NCI-H2171 (cell line): ENCODE data around the gene POLN.
"Not testable (repeated sequence)": the region's sequence is repeated elsewhere in the genome, so short reads cannot be mapped to it uniquely, and the experiment has no call there.

Experiments used
- DNase-seq: peaks from one replicate; lab custom pipeline; 2025; lab: John Stamatoyannopoulos, UW

The POLN gene

DNA sequence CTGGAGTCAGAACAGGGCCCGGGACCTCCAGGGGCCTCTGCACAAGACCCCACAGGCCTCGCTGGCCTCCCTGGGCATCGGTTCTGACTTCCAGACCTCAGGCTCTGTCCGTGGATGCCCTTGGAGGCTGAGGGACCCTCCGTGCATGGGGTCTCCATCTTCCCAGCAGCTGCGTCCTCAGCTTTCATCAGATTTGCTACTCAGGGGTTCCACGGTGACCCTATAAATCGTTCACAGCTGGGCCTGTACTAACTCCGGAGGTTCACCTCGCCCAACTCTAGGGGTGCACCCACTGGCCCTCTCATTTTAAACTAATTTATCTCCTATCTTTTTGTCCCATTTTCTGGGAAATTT lies 33.1 kb upstream of the POLN start:
- DNase-seq: not testable (repeated sequence)

DNA sequence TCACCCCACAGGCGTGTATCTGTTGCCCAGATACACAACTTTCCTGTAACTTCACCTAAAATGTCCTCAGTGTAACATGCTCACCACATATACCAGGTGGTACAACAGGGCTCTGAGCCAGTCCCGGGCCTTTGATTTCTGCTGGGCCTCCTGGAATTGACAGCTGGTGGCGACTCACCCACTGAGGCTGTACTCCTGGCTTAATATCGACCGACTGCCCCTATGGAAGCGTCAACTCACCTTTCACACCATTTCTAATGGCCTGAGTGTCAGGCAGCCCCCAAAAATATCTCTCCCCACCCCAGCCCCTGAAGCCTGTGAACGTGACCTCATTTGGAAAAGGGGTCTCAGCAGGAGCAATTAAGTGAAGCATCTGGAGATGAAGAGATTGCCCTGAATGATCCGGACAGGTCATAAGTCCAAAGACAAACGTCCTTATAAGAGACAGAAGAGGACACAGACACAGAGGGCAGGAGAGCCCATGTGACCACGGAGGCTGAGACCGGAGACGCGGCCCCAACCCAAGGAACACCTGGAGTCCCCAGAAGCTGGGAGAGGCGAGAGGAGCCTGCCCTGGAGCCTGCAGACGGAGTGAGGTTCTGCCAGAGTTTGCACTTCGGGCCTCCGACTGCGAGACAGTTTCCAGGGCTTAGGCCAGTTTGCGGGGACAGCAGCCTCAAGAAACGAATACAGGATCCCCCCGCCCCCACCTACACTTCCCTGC lies 32.6 kb upstream of the POLN start:
- no peak for DNase-seq

DNA sequence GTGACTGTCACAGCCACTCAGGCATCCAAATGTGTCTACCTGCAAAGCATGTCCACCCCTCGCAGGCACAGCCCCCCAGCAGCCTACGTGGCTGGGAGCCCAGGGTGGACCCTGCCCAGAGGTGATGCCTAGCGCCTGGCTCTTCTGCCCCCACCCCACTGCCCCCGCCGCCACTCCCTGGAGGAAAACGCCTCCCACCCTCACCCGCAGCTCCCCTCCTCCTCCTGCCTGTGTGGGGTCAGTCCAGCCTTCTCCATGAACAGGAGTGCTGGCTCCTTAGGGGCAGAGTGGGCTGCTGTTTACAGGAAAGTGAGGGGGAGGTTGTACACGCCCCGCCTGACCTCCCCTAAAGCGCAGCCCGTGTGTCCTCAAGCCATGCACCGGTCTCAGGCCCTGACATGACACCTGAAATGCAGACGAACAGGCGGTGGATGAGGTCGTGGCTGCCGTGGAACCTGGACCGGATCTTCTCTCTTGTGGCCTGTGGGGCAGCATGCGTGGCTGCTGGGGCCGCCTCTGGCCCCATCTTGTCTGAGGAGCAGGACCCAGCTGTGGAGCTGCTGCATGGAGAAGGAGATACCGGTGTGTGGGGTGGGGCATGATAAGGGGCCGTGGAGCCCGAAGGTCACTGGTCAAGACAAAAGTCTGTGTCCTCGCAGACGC lies 31.9 kb upstream of the POLN start:
- no peak for DNase-seq

DNA sequence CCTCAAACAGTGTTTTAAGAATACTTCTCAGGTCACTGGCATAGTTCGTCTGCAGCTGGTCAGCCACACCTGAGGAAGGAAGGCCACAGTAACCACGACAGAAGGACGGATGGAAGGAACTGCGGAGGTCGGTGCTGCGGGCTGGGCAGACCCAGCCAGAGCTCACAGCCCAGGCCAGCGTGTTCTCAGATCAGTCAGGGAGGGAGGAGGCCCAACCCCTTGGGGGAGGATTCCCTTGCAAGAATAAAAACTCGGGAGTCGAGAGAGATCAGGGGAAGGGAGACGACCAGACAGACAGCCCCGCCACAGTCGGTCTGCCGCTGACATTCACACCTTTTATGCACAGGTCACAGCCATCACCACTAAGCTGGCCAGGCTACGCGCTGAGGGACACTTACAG lies 31.3 kb upstream of the POLN start:
- no peak for DNase-seq

DNA sequence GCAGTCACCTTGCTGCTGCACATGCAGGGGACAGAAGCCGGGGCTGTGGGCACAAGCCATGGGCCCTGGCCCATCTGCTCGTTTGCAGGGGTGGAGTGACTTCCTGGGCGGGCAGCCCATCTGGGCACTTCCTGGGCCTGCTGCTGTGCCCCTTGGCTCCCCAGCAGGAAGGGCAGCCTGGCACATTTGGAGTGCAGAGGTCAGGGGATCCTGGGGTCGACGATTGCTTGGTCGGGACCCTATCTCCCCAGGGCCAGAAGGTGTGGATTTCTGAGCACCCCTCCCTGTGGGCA lies 30.9 kb upstream of the POLN start:
- no peak for DNase-seq

DNA sequence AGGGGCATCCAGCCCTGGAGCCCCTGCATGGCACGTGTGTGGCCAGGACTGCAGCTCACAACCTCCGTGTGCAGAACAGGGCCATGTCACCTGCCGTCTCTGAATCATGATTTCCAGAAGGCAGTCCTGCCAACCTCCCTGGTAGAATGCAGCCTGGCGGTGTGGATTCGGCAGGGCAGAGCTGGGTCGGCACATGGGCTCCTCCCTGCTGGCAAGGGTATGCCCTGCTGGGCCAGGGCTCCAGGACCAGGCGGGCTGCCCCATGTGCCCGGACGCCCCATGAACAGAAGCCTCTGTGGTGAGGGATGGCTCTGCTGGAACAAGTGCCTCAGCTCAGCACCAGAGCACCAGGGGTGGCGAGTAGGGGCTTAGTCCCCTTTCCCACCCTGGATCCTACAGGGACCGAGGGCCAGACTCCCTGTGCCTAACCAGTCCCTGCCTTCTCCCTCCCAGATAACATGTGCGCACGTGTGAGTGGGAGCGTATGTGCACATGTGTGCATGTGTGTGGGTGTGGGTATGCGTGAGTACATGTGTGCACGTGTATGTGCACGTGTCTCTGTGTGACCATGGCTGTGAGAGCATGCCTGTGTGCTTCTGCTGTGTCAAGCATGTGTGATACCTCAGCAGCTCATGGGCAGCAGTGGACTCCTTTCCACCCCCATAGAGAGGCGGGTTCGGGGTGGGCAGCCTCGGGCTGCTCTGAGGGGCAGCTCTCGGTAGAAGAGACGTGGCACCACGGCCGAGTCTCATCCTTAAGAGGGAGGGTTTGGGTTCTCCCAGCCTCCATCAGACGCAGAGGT lies 30.3 kb upstream of the POLN start:
- DNase-seq: no peak

DNA sequence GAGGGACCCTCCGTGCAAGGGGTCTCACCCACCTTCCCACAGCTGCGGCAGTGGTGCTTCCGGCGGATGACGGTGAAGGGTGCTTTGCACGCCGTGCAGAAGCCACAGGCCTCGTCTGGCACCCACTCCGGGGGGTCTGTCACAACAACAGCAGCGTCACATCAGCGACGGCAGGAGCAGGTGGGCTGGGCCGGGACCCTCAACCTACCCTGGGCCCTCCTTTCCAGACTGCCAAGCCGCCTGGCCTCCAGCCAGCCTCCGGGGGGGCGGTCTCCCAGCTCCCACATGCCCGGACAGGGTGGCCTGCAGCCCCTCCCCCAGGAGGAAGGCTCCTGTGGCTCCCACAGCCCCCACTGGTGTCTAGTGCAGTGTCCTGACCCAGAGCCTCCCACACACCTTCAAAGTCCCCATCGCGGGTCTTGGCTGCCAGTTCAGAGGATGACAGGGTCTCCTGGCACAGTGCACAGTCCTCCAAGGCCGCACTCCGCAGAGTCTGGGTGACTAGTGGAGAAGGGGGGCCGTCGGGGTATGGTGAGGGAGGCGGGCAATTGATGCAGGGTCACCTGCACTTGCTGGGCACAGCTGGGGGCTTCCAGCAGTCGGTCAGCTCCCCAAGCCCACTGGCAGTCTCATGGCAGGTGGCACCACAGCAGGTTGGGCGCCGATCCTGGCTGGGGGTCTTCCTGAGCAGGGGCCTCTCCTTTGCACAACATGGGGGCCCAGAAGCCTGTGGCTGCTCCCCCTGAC lies 29.5 kb upstream of the POLN start:
- DNase-seq: no peak

DNA sequence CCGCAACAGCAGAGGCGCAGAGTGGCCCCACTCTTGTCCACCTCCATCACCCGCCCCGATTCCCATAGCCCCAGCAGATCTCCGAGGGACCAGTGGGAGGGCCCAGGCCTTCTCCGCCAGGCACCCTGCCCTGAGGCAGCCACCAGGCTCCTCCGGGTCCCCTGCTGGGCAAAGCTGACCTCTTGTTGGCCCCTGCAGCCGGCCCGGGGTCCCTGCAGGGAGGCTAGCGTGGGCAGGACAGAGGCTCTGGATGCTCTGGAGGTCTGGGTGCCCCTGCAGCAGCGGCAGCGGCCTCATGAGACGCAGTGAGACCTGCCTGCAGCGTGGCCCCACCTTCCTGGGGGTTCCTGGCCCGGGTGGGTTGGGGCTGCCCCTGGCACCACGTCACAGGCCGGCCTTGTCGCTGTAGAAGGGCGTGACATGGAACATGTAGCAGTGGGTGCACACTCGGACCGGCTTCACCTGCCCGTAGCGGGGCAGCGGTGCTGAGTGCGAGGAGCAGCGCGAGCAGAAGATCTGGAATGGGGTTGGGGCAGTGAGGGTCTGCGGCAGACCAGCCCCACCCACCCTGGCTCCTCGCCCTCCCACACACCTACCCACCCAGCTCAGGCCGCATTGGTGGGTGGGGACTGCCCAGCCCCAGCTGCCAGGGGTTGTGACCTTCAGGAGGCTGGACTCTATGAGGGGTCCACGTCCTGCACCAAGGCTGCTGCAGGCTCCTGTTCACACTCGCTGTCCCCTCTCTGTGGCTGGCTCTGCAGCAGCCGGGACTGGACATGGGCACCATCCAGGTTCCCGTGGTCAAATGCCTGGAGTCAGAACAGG lies 28.6 kb upstream of the POLN start:
- no peak for DNase-seq

DNA sequence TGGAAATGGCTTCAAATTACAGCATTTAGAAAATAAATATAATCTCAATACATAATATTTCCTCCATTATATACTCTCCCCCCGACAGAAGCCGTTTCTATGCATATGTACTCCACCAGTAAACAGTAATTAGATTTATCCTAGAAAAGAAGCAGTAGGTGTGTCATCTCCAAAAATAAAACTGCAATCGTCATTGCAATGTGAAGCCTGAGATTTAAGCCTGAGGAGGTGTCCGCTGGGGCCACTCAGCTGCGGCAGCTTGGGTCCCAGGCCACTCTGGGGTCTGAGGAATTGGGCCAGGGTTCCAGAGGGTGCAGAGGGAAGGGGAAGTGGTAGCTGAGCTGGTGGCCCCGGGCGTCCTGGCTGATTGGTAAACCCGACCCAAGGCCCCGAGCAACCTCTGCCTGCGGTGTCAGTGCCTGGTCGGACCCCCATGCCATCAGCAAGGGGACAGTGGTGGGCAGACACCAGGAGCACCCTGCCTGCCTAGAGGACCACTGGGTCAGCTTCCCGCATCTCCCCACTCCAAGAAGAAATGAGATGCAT lies 27.8 kb upstream of the POLN start:
- no peak for DNase-seq

DNA sequence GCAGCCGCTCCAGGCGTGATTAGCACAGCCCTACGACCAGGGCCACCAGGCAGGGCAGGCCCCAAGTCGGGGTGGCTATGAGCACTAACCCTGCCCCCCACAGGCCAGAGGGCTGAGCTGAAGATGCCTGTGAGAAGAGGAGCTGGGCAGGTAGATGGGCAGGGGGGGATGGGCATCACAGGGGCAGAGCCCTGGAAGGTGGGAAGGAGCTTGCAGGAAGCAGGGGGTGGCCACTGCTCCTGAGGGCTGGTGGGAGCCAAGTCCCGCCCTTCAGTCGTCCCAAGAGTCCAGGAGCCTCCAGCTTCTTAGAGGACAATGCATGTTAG lies 27.2 kb upstream of the POLN start:
- no peak for DNase-seq

DNA sequence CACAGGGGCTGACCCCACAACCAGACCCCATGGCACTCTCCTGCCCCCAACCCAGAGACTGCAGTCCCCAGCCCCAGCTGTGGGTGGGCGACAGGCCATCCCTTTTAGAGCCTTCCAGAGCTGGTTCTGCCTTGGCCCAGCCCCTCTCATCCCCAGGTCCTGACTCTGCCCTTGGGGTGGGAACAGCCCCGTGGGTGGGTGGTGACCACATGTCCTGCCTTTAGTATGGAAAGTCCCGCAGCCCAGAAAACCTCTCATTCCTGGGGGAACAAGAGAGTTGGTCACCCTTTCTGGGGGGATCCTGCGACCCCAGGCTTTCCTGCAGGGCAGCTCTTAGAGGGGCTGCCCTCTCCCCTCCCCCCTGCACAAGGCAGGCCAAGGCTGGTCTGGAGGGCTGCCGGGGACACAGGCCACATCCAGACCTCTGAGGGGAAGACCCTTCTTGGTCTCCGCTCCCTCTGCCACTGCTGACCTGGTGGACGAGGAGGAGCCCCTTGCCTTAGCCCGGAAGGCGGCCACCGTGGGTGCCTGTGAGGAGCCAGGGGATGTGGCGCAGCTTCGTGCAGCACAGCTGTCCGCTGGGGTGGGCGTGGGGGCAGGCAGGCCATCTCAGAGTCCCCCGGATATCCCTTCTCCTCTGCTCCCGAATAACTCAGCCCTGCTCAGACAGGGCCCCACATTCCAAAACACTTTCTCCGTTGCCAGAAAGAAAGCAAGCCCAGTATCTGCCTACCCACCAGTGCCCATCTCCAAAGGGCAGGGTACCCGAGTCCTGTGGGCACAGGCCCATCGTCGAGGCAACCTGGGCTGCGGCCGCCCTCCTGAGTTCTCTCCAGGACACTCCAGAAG lies 26.7 kb upstream of the POLN start:
- no peak for DNase-seq

DNA sequence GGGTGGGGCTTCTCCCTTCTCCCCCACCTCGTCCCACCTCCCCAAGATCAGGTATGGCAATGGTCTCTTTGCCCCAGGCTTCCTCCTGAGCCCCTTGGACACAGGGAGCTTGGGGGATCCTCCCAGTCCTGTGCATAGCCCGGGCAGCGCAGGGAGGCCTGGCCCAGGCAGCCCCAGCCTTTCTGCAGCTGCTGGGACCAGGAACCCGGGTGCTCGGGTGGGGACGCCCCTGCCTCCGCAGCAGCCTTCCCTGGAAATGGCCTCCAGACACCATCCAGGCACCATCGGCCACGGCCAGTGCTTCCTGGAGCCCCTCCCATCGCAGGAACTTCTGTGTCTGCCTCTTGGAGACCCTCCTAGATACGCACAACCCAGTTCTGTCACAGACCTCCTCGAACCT lies 25.9 kb upstream of the POLN start:
- no peak for DNase-seq

DNA sequence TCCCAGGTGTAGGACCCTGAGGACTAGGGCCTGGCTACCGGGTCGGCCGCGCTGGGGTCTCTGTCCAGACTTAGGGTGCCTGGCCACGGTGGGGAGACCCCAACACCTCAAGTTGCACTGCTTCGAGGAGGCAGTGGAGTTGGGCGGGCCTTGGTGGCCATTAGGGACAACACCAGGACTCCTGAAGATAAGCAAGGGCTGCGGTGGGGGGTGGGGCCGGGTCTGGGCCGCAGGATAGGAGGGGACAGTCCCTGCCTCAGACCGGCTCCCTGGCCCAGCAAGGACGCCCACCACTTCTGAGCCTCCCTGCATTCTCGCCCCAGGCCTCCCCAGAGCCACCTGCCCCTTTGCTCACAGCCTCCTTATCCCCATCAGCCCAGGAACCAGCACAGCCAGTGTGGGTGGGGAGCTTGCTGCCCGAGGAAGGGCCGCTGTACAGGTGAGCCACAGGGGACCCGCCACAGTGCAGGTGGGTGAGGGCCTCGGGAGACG lies 25.4 kb upstream of the POLN start:
- no peak for DNase-seq

DNA sequence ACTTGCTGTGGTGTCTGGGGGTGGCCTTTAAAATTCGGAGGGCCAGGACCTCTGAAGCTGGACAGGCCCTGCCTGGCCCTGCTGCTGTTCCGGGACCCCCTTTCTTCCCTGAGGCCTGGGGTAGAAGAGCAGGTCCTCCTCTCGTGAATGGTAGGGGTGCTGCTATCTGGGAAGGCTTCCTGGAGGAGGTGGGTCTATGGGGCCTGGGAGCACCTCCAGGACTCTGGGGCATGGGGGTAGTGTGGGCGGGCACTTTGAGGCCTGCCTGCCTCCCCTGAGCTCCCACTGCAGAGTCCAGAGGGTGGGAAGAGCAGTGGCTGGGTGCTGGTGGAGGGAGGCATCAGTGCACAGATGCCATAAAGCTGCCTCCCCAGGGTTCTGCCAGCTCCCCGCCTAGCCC lies 24.9 kb upstream of the POLN start:
- DNase-seq: no peak

DNA sequence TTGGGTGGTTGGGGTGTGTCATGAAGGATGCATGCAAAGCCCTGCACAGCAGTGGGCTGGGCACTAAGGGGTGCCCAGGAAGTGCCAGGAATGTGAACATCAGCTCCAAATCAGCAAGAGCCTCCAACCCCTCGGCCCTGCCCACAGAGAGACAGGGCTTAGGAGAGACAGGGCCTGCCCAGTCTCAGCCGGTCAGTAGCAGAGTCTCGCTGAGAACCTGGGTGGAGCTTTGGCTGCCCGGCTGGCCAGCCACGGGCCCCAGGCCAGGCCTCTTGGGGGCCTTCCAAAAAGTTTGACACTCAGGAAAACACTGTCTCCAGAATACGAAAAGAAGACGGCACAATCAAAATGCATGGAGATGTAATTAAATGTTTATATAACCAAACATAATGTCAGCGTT lies 24.3 kb upstream of the POLN start:
- DNase-seq: no peak

DNA sequence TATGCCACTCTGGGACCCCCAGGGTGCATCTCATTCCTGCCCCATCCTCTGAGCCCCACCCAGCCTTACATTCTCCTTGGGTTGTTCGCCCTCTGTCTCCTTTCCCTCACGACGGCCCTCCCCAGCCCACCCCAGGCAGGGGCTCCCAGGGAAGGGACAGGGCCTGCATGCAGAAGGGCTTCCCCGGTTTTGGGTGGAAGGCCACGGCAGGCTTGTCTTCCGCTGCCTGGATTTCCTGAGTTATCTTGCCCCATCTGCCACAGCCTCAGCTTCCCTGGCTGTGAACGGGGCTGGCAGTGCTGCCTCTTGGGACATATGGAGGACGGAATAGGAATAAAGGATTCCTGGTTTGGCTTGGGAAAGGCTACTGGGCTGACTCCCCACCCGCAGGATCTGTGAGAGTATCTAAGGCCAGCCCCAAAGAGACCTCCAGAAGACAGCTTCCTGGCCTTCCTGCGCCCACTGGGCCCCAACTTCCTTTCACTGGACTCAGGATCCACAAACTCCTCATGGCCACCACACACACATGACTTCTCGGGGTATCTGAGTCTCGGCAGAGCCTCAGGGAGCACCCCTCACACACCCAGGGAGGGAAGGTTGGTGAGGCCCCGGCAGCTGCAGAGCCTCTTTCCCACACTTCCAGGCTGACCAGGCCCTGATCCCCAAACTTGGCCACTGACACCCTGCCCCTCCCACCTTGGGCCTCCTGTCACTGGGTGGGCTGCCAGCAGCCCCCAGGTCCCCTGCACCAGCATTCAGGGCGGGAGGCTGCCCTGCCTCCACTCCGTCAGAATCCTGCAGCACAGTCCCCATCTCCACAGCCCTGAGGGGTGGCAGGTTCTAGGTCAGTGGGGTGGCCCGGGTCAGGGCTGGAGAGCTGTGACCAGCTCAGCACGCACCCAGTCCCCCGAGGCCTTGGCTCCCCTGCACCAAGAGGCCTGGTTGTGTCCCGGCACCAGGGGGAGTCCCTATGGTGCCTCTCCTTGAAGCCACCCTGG lies 23.5 kb upstream of the POLN start:
- no peak for DNase-seq

DNA sequence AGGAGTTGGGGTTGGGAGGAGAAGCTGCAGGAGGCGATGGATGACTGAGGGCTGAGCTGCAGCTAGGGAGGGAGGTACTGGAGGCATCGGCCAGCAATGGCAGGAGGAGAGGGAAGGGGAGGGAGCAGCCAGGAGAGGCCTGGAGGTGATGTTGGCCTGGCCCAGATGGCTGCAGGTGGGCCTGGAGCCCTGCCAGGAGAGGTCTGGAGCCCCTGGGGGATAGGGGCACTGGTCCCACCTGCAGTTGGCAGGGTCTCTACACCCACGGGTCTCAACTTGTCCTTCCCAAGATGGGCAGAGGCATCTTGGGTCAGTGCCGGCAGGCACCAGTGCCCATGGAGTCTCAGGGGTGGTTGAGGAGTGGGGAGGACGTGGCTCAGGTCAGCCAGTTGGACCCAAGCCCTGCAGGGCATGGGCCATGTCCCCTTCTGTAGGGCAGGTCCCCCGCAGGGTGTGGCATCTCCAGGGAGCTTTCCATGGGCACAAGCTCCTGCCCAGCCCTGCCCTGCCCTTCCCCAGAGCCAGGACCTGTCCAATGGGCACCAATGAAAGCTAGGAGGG lies 22.6 kb upstream of the POLN start:
- no peak for DNase-seq

DNA sequence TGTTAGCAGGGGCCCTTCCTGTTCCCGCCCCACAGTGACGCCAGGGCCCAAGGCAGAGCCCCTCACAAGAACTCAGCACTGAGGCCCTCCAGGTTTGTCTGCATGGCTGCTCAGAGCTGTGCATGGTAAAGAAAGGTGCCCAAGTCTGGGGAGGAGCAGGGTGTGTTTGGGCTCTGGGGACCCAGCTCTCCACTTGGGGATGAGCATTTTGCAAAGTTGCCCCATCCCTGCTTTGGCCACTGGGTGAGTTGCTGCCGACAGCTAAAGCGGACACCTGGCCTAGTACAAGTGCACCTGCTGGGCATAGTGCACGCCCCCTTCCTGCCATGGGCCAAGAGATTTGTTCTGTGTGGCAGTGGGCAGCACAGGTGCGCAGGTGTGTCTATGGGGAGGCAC lies 22.0 kb upstream of the POLN start:
- no peak for DNase-seq

DNA sequence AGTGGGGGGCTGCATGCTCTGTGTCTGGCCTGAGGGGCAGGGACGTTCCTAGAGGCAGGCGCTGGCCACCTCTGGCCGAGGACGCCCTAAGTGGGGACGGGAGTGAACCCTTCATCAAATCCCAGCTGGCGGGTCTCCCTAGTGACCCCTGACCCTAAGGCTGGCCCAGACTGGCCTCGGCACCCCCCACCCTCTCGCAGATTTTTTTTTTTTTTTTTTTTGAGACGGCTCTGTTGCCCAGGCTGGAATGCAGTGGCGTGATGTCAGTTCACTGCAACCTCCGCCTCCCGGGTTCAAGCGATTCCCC lies 21.0 kb upstream of the POLN start:
- DNase-seq: no peak
